Myocyte (in vitro differentiated cells): ENCODE data around the gene C1QTNF5. TPM values are rescaled to one million over a fixed set of nuclear protein-coding genes. Genes with fewer than 3 reads are reported as not detected.

Experiments
- DNase-seq: peaks from one replicate; pipeline ENCODE4 v3.0.0-alpha.2; 2012; ENCODE audit warnings: low read depth
- total RNA-seq: library from RNA; depleted of rRNA; stranded (reverse); fragments of >200 nt; gene quantifications from 2 replicates; pipeline ENCODE4 v1.2.3, GENCODE V29; 2014

The C1QTNF5 gene
- total RNA-seq, 1 donor from 2014 or later = 71.5 TPM

GRCh38 chr11:119373059-119373920, 32.6 kb upstream of the C1QTNF5 start:
- DNase-seq = no peak

- DNase-seq = no peak
These were observed 31.8 kb upstream of the C1QTNF5 start for GRCh38 chr11:119372260-119373058.

- peak; percentile 91 for DNase-seq
These were observed 31.1 kb upstream of the C1QTNF5 start for GRCh38 chr11:119371778-119372182.

- DNase-seq = no peak
These were observed 30.5 kb upstream of the C1QTNF5 start for GRCh38 chr11:119371067-119371601.

- DNase-seq = peak; percentile 78
These were observed 29.9 kb upstream of the C1QTNF5 start for GRCh38 chr11:119370486-119371046.

GRCh38 chr11:119369132-119369925, 28.6 kb upstream of the C1QTNF5 start:
- no peak for DNase-seq

- DNase-seq = peak; percentile 89
These were observed 27.7 kb upstream of the C1QTNF5 start for GRCh38 chr11:119368121-119369034.

GRCh38 chr11:119367661-119368120, 27.0 kb upstream of the C1QTNF5 start:
- peak; percentile 63 for DNase-seq

- DNase-seq = no peak
These were observed 26.3 kb upstream of the C1QTNF5 start for GRCh38 chr11:119366690-119367620.

- peak; percentile 87 for DNase-seq
These were observed 24.4 kb upstream of the C1QTNF5 start for GRCh38 chr11:119365071-119365591.

GRCh38 chr11:119363851-119364590, 23.3 kb upstream of the C1QTNF5 start:
- DNase-seq = peak; percentile 65

- no peak for DNase-seq
These were observed 22.6 kb upstream of the C1QTNF5 start for GRCh38 chr11:119363081-119363850.

GRCh38 chr11:119362741-119363080, 22.0 kb upstream of the C1QTNF5 start:
- DNase-seq = no peak

GRCh38 chr11:119361941-119362725, 21.4 kb upstream of the C1QTNF5 start:
- peak; percentile 82 for DNase-seq

- peak; percentile 98 for DNase-seq
These were observed 20.5 kb upstream of the C1QTNF5 start for GRCh38 chr11:119361056-119361787.
